Breast epithelium (tissue), 4 donors: ENCODE data around the gene PPM1H. TPM values are rescaled to one million over a fixed set of nuclear protein-coding genes. Genes with fewer than 3 reads are reported as not detected.
"Not testable (repeated sequence)": the region's sequence is repeated elsewhere in the genome, so short reads cannot be mapped to it uniquely, and the experiment has no call there.

ENCODE experiments used
- DNase-seq, 2 donors: peaks; one replicate each; pipeline ENCODE4 v3.0.0-alpha.2; 2019; ENCODE audit warnings: low spot score in 2 of 2
- H3K27ac ChIP-seq, 2 donors: fragments of 200-600 bp; sonication (generic) in 1 of 2; one replicate each; pipeline ENCODE4 v1.5.1; 2016 to 2019; ENCODE audit warnings: mild to moderate bottlenecking in 1 of 2
- H3K27me3 ChIP-seq, 2 donors: fragments of 200-600 bp; sonication (generic) in 1 of 2; one replicate each; pipeline versions ENCODE4 v1.5.1 to v1.6.0; 2017 to 2019; ENCODE audit warnings: control low read depth in 1 of 2, mild to moderate bottlenecking in 1 of 2
- H3K36me3 ChIP-seq: fragments of 200-600 bp; one replicate; pipeline ENCODE4 v1.5.1; 2019
- H3K4me1 ChIP-seq, 2 donors: fragments of 200-600 bp; sonication (generic); one replicate each; pipeline ENCODE4 v1.5.1; 2016 to 2019; ENCODE audit warnings: control low read depth in 1 of 2
- H3K4me3 ChIP-seq, 3 donors: fragments of 200-600 bp; sonication (generic); 1 replicate in 2 of 3; 2 replicates in 1 of 3; pipeline ENCODE4 v1.5.1; 2016 to 2019; ENCODE audit warnings: mild to moderate bottlenecking in 3 of 3, moderate library complexity in 2 of 3
- H3K9me3 ChIP-seq, 2 donors: fragments of 200-600 bp; sonication (generic) in 1 of 2; one replicate each; pipeline ENCODE4 v1.5.1; 2016 to 2019; ENCODE audit warnings: control low read depth in 1 of 2
- CTCF ChIP-seq, 3 donors: fragments of 450-650 bp; IDR thresholded peaks; one replicate each; pipeline ENCODE4 v1.5.1; 2016 to 2017; ENCODE audit warnings: antibody characterized with exemption in 3 of 3, mild to moderate bottlenecking in 3 of 3, moderate library complexity in 3 of 3
- POLR2A ChIP-seq: fragments of 450-650 bp; IDR thresholded peaks from one replicate; pipeline ENCODE4 v1.6.1; 2016; ENCODE audit warnings: antibody characterized with exemption, mild to moderate bottlenecking, moderate library complexity
- POLR2AphosphoS5 ChIP-seq, 3 donors: sonication (generic); formaldehyde crosslinking; IDR thresholded peaks; one replicate each; pipeline ENCODE4 v1.6.1; 2017; ENCODE audit warnings: antibody characterized with exemption in 3 of 3
- intact Hi-C: fragments of 100-400 bp; cut with DNase I; formaldehyde crosslinking; loops from one replicate; pipeline ENCODE4 v1.15.1; 2023; ENCODE audit warnings: low total_unique reads
- total RNA-seq, 3 donors: library from RNA; depleted of rRNA; stranded (reverse); fragments of >200 nt; gene quantifications; one replicate each; pipeline ENCODE4 v1.1.0, GENCODE V29; 2016

PPM1H gene
- total RNA-seq, 3 donors from 2014 or later, result 2.2 to 15.4 (median 13.5) TPM

GRCh38 chr12:62966990-62967506 is 32.1 kb upstream of the PPM1H start:
- no peaks in the 10 kb centered on the region for H3K9me3 ChIP-seq
- TF ChIP-seq POLR2AphosphoS5 (IDR thresholded peaks at IDR 0.05), result no peak

GRCh38 chr12:62966446-62966989 is 31.6 kb upstream of the PPM1H start:
- DNase-seq, H3K4me3 ChIP-seq, H3K27me3 ChIP-seq, H3K27ac ChIP-seq, H3K36me3 ChIP-seq, intact Hi-C loops, H3K9me3 ChIP-seq, H3K4me1 ChIP-seq: not testable (repeated sequence)

More at GRCh38 chr12:62966990-62967506, 32.1 kb upstream of the PPM1H start:
- no peaks in the 10 kb centered on the region for H3K4me1 ChIP-seq
- intact Hi-C loops, result no loop called here
- no peaks in the 10 kb centered on the region for H3K27me3 ChIP-seq
- H3K27ac ChIP-seq, result peak overlapping the region in 1 of 2 donors; percentile 16
- no peaks in the 10 kb centered on the region for H3K36me3 ChIP-seq
- H3K4me3 ChIP-seq, result no peak overlapping the region
- DNase-seq, result no peak

- intact Hi-C loops, DNase-seq: not testable (repeated sequence)
Measured at GRCh38 chr12:62965700-62966099, 30.8 kb upstream of the PPM1H start.

GRCh38 chr12:62965242-62965641 is 30.3 kb upstream of the PPM1H start:
- H3K4me1 ChIP-seq, H3K9me3 ChIP-seq, H3K27ac ChIP-seq, H3K4me3 ChIP-seq, H3K36me3 ChIP-seq, intact Hi-C loops, DNase-seq, H3K27me3 ChIP-seq: not testable (repeated sequence)

More at GRCh38 chr12:62965700-62966099, 30.8 kb upstream of the PPM1H start:
- H3K4me3 ChIP-seq, H3K9me3 ChIP-seq, H3K36me3 ChIP-seq, H3K27ac ChIP-seq, H3K27me3 ChIP-seq, H3K4me1 ChIP-seq: not testable (repeated sequence)

- intact Hi-C loops, result no loop called here
- Histone ChIP-seq H3K4me3 (no peak overlapping the region), H3K36me3 (no peaks in the 10 kb centered on the region), H3K9me3 (no peaks in the 10 kb centered on the region), H3K27me3 (no peaks in the 10 kb centered on the region), H3K27ac (no peak overlapping the region), H3K4me1 (no peaks in the 10 kb centered on the region)
- DNase-seq, result no peak
- TF ChIP-seq CTCF (IDR thresholded peaks at IDR 0.05), result no peak
- TF ChIP-seq POLR2A, result no peak
- no peak for TF ChIP-seq POLR2AphosphoS5 (IDR thresholded peaks at IDR 0.05)
Measured at GRCh38 chr12:62963486-62964041, 28.6 kb upstream of the PPM1H start.

GRCh38 chr12:62960324-62960723 is 25.4 kb upstream of the PPM1H start:
- H3K27ac ChIP-seq, result no peak overlapping the region
- no peak for DNase-seq
- TF ChIP-seq CTCF (IDR thresholded peaks at IDR 0.05), result no peak
- no peak for TF ChIP-seq POLR2A
- no peak for TF ChIP-seq POLR2AphosphoS5 (IDR thresholded peaks at IDR 0.05)
- no peaks in the 10 kb centered on the region for H3K9me3 ChIP-seq
- H3K36me3 ChIP-seq, result no peaks in the 10 kb centered on the region
- H3K4me3 ChIP-seq, result no peak overlapping the region
- H3K4me1 ChIP-seq, result no peaks in the 10 kb centered on the region
- intact Hi-C loops, result no loop called here
- no peaks in the 10 kb centered on the region for H3K27me3 ChIP-seq

GRCh38 chr12:62959745-62960144 is 24.8 kb upstream of the PPM1H start:
- intact Hi-C loops, result no loop called here
- Histone ChIP-seq H3K27ac (no peak overlapping the region), H3K4me1 (no peaks in the 10 kb centered on the region), H3K4me3 (no peak overlapping the region), H3K9me3 (no peaks in the 10 kb centered on the region), H3K27me3 (no peaks in the 10 kb centered on the region), H3K36me3 (no peaks in the 10 kb centered on the region)
- TF ChIP-seq CTCF (IDR thresholded peaks at IDR 0.05) (no peak), POLR2AphosphoS5 (IDR thresholded peaks at IDR 0.05) (no peak), POLR2A (no peak)
- DNase-seq, result no peak
